Measurements from ENCODE around the gene COL1A1. TPM values are rescaled to one million over a fixed set of nuclear protein-coding genes. Genes with fewer than 3 reads are reported as not detected.

Gene COL1A1
- polyA plus RNA-seq, 3 donors = 412 to 838 (median 505) TPM

GRCh38 chr17:50191359-50192143 is 9.9 kb downstream of the COL1A1 start:
- DNase-seq (ENCODE audit: extremely low read depth in 1 of 11, low read depth in 9 of 11, low spot score in 4 of 11) = no peak

DNA sequence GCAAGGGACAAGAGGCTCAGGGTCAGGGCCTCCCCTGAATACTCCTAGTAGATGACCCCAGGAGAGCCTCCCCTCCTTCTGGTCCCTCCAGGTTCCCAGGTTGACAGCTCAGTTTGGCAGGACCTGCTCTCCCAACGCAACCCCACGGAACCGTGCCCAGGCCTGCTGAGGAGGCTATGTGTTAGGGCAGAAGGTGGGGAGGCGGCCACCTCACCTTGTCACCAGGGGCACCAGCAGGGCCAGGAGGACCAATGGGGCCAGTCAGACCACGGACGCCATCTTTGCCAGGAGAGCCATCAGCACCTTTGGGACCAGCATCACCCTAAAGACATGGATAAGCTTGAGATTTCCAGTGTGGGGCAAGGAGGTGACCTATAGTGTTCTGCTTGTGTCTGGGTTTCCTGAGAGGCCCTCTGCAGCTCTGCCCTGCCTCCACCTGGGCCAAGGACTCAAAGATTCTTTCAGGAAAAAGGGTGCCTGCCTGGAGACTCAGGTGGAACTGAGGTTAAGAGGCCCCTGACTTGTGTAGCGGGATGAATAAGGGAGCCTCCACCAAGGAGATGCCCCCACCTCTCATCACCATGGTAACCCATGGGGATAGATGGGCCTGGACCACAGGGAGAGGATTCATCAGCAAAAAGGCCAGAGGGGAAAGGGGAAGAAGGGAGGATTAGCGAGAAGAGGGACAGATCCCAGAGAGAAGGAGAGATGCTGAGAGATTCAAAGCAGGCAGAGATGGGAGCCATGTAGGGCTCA is 10.7 kb downstream of the COL1A1 start:
- no peak for DNase-seq (ENCODE audit: extremely low read depth in 1 of 11, low read depth in 9 of 11, low spot score in 4 of 11)

- DNase-seq (ENCODE audit: extremely low read depth in 1 of 11, low read depth in 9 of 11, low spot score in 4 of 11) = no peak
These were observed 11.2 kb downstream of the COL1A1 start for GRCh38 chr17:50190293-50190602.

DNA sequence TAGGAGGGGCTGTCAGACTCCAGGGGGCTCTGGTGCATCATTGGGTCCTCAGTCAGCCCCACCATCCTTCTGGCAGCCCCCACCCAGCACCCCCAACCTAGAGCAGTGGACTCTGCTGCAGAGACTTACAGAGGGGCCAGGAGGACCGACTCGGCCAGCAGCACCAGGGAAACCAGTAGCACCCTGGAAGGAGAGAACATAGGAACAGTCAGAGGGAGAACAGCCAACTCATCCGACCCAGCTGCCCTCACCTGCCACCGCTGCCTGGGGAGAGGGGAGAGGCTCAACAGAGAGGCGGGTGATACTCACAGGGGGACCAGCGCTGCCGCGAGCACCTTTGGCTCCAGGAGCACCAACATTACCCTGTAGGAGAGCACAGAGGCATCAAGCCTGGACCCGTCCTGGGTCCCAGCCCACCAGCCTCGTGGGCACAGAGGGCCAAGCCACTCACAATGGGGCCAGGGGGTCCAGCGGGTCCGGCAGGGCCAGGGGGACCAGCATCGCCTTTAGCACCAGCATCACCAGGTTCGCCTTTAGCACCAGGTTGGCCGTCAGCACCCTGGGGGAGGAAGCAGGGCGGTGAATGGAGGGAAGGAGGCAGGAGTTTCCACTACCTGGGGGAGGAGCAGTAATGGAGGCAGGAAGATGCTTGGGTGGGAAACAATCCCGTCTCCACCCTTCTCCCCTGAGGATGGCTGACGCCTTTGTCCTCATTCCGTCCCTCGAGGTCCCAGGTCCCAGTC is 11.7 kb downstream of the COL1A1 start:
- no peak for DNase-seq (ENCODE audit: extremely low read depth in 1 of 11, low read depth in 9 of 11, low spot score in 4 of 11)

DNA sequence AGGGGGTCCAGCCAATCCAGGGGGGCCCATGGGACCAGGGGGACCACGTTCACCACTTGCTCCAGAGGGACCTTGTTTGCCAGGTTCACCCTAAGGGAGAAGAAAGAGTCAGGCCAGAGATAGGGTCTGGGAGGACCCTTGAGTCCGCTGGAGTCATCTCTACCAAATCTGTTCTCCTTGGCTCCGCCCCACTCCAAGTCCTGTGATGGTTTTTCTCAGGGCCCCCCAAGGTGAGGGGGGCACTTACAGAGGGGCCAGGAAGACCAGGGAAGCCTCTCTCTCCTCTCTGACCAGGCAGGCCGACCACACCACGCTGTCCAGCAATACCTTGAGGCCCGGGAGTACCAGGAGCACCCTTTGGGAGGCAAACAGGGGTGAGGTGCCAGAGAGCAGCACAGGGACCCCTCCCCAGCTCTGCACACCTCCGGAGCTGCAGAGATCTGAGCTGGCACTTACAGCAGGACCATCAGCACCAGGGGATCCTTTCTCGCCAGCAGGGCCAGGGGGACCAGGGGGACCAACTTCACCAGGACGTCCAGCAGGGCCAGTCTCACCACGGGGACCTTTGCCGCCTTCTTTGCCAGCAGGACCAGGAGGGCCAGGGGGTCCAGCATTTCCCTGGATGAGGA is 12.4 kb downstream of the COL1A1 start:
- DNase-seq (ENCODE audit: extremely low read depth in 1 of 11, low read depth in 9 of 11, low spot score in 4 of 11) = no peak

DNA sequence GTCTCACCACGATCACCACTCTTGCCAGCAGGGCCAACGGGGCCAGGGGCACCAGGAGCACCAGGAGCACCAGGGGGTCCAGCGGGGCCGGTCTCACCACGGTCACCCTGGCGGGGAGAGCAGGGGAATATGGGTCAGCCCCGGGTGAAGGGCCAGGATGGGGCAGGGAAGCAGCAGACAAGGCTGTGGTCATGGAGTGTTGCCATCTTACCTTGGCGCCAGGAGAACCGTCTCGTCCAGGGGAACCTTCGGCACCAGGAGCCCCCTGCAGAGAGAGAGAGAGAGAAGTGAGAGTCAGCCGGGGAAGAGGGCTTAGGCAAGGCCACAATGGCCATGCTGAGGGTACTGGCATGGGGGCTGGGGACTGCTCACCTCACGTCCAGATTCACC is 12.9 kb downstream of the COL1A1 start:
- DNase-seq (ENCODE audit: extremely low read depth in 1 of 11, low read depth in 9 of 11, low spot score in 4 of 11) = no peak

- DNase-seq (ENCODE audit: extremely low read depth in 1 of 11, low read depth in 9 of 11, low spot score in 4 of 11) = no peak
These were observed 13.5 kb downstream of the COL1A1 start for GRCh38 chr17:50187751-50188530.

DNA sequence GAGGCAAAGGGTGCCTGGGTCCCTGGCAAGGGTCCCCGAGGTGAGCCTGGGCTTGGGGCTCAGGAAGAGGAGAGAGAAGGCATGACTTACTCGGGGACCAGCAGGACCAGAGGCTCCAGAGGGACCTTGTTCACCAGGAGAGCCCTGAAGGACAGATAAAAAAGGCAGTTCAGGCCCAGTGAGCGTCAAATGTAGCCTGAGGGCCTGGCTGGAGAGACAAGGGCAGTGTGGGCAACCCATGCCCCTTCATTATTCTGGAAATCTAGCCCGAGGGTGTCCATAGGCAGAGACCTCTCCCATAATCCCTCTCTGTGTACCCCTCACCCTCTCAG is 14.1 kb downstream of the COL1A1 start:
- DNase-seq (ENCODE audit: extremely low read depth in 1 of 11, low read depth in 9 of 11, low spot score in 4 of 11) = no peak

GRCh38 chr17:50186661-50187393 is 14.6 kb downstream of the COL1A1 start:
- no peak for DNase-seq (ENCODE audit: extremely low read depth in 1 of 11, low read depth in 9 of 11, low spot score in 4 of 11)

- DNase-seq (ENCODE audit: extremely low read depth in 1 of 11, low read depth in 9 of 11, low spot score in 4 of 11) = no peak
These were observed 15.6 kb downstream of the COL1A1 start for GRCh38 chr17:50185631-50186471.

- no peak for DNase-seq (ENCODE audit: extremely low read depth in 1 of 11, low read depth in 9 of 11, low spot score in 4 of 11)
These were observed 16.6 kb downstream of the COL1A1 start for GRCh38 chr17:50184611-50185398.

- no peak for DNase-seq (ENCODE audit: extremely low read depth in 1 of 11, low read depth in 9 of 11, low spot score in 4 of 11)
These were observed 17.4 kb downstream of the COL1A1 start for GRCh38 chr17:50184064-50184463.

DNA sequence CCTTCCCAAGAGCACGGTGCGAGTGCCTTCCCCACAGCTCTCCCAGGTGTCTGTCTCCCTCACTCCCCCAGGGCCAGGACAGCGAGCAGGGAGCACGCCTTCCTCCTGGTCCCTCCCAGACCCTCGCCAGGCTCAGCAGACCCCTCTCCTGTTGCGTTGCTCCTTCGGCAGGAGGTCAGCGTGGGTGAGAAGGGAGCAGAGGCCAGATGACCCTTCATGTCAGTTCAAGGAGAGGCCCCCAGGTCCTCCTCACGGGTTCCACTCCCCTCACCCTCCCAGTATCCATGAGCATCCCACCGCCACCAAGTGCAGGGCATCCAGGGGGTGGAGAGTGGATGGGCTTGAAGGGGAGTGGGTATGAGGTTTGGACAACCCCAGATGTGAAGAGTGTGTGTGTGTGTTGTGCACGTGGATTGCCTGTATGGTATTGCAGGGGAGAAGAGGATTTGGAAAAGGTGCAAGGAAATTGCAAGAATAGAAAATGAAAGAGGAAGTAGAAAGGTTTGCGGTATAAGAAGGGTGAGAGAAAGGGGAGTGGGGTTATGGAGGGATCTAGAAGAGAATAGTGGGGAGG is 17.9 kb downstream of the COL1A1 start:
- DNase-seq (ENCODE audit: extremely low read depth in 1 of 11, low read depth in 9 of 11, low spot score in 4 of 11) = no peak

DNA sequence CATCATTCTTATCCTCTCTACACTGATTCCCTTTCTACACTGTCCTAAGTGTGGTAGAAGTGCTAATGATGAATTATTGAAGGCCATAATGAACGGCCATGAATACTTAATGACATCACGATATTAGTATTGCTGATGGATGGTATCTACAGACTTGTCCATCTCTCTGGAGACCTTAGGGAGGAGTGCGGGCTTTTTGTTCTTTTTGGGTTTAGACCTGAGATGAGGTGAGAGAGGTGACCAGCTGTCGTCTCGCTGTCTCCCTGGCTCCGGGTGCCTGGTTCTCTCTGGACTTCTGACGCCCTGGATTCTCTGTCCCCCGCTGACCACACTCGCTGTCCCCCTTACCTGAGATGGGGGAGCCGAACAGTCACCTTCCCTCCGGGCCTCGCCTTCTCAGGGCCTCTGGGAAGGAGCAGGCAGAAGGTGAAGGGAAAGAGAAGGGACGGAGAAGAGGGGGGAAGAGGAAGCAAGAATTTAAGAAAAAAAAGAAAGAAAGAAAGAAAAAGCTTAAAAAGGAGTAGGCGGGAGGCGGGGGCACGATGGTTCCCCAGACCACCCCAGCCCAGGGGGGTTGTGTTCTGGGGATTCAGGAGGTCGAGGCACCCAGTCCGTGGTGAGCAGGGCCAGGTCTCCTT is 18.5 kb downstream of the COL1A1 start:
- no peak for DNase-seq (ENCODE audit: extremely low read depth in 1 of 11, low read depth in 9 of 11, low spot score in 4 of 11)

GRCh38 chr17:50181591-50182560 is 19.6 kb downstream of the COL1A1 start:
- no peak for DNase-seq (ENCODE audit: extremely low read depth in 1 of 11, low read depth in 9 of 11, low spot score in 4 of 11)
